ENCODE measurements around the gene ERFL.

Gene ERFL

GRCh38 chr19:41883821-41884733, 44.2 kb downstream of the ERFL start (continued):
- TF ChIP-seq PATZ1 (tag by site-specific recombination; IDR thresholded peaks at IDR 0.05) = peak; percentile 93
- no peak for TF ChIP-seq ZNF26 (tag by site-specific recombination; IDR thresholded peaks at IDR 0.05)
- TF ChIP-seq ZNF514 (tag by site-specific recombination; IDR thresholded peaks at IDR 0.05) = no peak
- peak; percentile 61 for TF ChIP-seq ZBTB26 (tag by site-specific recombination; optimal IDR thresholded peaks at IDR 0.05)
- TF ChIP-seq ZNF518A (tag by site-specific recombination; conservative IDR thresholded peaks at IDR 0.05; ENCODE audit: low read depth) = peak; percentile 89
- no peak for TF ChIP-seq MYNN (tag by site-specific recombination; IDR thresholded peaks at IDR 0.05; ENCODE audit: borderline replicate concordance)
- TF ChIP-seq KLF1 (tag by site-specific recombination; IDR thresholded peaks at IDR 0.05) = peak; percentile 86
- TF ChIP-seq ZBTB11 (tag by site-specific recombination; conservative IDR thresholded peaks at IDR 0.05; ENCODE audit: low read depth) = peak; percentile 89
- no peak for TF ChIP-seq HOXD13 (CRISPR knock-in tag; IDR thresholded peaks at IDR 0.05; ENCODE audit: borderline replicate concordance)
- TF ChIP-seq FEZF1 (tag by site-specific recombination; IDR thresholded peaks at IDR 0.05) = peak; percentile 46; the same call in 1 of the 2 replicates
- no peak for TF ChIP-seq ZNF747 (tag by site-specific recombination; IDR thresholded peaks at IDR 0.05)
- peak; percentile 61; the same call in 1 of the 2 replicates for TF ChIP-seq ZNF792 (tag by site-specific recombination; IDR thresholded peaks at IDR 0.05)
- no peak; the same call in 1 of the 2 replicates for TF ChIP-seq ZNF169 (tag by site-specific recombination; IDR thresholded peaks at IDR 0.05)
- TF ChIP-seq ZNF23 (tag by site-specific recombination; IDR thresholded peaks at IDR 0.05; ENCODE audit: borderline replicate concordance) = 0 out of 2 replicates have a peak, but pooled peaks have one; percentile 8
- peak; percentile 98 for TF ChIP-seq ZNF324 (tag by site-specific recombination; IDR thresholded peaks at IDR 0.05)
- no peak for TF ChIP-seq ZNF311 (tag by site-specific recombination; IDR thresholded peaks at IDR 0.05; ENCODE audit: borderline replicate concordance)
- no peak for TF ChIP-seq ZNF157 (tag by site-specific recombination; IDR thresholded peaks at IDR 0.05)
- TF ChIP-seq ZNF202 (tag by site-specific recombination; IDR thresholded peaks at IDR 0.05; ENCODE audit: borderline replicate concordance) = no peak
- peak; percentile 78; the same call in 1 of the 2 replicates for TF ChIP-seq CTCF (tag by site-specific recombination; IDR thresholded peaks at IDR 0.05)
- no peak for TF ChIP-seq RBAK (tag by site-specific recombination; IDR thresholded peaks at IDR 0.05)
- no peak for TF ChIP-seq ZNF544 (tag by site-specific recombination; IDR thresholded peaks at IDR 0.05)
- TF ChIP-seq ZNF133 (tag by site-specific recombination; IDR thresholded peaks at IDR 0.05) = no peak
- TF ChIP-seq WT1 (tag by site-specific recombination; IDR thresholded peaks at IDR 0.05) = no peak; the same call in none of the 2 replicates
